NCI-H146 (cell line): ENCODE data around the gene SP1.

Source experiments
- DNase-seq: peaks from one replicate; lab custom pipeline; 2025; lab: John Stamatoyannopoulos, UW

Gene SP1

DNA sequence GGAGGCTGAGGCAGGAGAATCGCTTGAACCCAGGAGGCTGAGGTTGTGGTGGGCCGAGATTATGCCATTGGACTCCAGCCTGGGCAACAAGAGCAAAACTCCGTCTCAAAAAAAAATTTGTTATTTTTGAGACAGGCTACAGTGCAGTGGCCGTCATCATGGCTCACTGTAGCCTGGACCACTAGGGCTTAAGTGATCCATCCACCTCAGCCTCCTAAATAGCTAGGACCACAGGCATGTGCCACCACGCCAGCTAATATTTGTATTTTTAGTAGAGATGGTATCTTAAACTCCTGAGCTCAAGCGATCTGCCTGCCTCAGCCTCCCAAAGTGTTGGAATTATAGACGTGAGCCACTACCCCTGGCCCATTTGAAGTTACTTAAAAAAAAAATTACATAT lies 71.0 kb downstream of the SP1 start:
- no peak for DNase-seq

DNA sequence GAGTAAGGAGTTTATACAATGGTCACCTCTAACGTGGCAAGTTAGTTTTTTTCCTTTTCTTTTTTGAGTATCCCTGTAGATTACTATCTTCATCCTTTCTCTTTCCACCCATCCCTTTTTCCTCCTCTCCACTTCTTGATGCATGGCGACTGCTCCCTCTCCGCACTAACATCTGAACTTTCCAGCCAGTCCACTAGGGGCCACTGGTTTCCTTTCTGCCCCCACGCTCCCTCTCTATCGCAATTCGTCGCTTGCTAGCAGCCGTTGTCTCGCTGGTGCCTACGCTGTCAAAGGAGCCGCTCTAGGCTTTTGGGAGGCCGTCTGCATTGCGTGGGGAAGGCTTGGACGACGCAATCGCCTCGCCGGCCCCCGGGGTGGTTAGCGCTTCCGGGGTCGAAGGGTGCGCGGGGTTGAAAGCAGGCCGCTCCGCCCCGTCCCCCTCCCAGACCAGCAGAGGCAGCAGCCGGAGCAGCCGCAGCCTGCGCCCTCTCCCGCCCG lies 71.7 kb downstream of the SP1 start, which contains the start of gene PCBP2:
Gene PCBP2, plus strand, starts transcription at position 442 of the 498 bp plus-strand sequence. CDS start 2,699 bp downstream, outside the sequence.
- DNase-seq: peak; percentile 100

- peak; percentile 96 for DNase-seq
Observed at GRCh38 chr12:53452159-53453077, 72.4 kb downstream of the SP1 start.

GRCh38 chr12:53453953-53454640 lies 74.1 kb downstream of the SP1 start:
- no peak for DNase-seq

DNA sequence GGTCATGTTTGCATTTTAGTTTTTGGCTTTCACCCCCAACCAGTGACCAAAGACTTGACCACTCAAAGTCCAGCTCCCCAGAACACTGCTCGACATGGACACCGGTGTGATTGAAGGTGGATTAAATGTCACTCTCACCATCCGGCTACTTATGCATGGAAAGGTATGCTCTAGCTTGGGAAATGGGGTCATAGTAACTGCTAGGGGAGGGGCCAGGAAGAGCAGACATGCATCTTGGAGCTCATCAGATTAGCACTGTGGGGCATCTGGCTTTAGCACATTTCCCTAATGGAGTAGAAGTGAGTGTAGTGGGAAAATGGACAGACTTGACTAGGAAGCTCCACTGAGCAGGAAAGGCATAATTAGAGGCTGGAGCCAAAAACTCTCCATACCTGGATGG lies 74.7 kb downstream of the SP1 start:
- DNase-seq: no peak

DNA sequence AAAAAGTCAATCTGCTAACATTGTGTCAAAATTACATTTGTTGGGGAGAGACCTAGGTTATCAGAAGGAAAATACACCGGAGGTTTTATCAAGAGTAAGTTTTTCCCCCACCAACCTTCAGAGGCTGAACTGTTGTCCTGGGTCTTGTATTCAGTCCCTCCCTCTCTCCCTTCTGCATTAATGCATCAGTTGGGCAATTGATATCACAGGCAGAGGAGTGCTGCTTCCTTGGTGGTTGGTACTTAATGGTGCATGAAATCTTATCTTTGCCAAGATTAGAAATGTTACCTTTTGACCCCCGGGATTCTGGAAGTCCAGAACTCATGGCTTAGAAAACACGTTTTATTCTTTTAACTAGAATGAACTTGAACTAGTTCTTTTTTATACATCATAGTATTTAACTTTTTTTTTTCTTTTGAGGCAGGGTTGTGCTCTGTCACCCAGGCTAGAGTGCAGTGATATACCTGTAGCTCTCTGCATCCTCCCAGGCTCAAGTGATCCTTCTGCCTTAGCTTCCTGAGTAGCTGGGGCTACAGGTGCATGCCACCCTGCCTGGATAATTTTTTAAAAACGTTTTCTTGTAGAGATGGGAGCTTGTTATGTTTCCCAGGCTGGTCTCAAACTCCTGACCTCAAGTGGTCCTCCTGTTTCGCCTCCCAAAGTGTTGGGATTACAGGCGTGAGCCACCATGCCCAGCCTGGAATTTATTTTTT lies 76.8 kb downstream of the SP1 start:
- no peak for DNase-seq

GRCh38 chr12:53459097-53459496 lies 79.1 kb downstream of the SP1 start:
- DNase-seq: no peak

- no peak for DNase-seq
Observed at GRCh38 chr12:53461059-53461458, 81.1 kb downstream of the SP1 start.

DNA sequence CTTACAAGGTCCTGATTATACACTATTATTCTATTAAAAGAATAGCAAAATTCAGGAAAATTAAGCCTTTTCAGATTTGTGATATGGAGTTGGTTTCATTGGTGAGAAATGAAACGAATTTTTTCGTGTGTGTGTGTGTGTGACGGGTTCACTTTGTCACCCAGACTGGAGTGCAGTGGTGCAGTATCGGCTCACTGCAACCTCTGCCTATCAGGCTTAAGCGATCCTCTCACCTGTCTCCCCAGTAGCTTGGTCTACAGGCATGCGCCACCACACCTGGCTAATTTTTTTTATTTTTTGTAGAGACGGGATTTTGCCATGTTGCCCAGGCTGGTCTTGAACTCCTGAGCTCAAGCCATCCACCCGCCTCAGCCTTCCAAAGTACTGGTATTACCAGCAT lies 81.6 kb downstream of the SP1 start:
- DNase-seq: no peak

- DNase-seq: no peak
Observed at GRCh38 chr12:53462935-53463334, 83.0 kb downstream of the SP1 start.

DNA sequence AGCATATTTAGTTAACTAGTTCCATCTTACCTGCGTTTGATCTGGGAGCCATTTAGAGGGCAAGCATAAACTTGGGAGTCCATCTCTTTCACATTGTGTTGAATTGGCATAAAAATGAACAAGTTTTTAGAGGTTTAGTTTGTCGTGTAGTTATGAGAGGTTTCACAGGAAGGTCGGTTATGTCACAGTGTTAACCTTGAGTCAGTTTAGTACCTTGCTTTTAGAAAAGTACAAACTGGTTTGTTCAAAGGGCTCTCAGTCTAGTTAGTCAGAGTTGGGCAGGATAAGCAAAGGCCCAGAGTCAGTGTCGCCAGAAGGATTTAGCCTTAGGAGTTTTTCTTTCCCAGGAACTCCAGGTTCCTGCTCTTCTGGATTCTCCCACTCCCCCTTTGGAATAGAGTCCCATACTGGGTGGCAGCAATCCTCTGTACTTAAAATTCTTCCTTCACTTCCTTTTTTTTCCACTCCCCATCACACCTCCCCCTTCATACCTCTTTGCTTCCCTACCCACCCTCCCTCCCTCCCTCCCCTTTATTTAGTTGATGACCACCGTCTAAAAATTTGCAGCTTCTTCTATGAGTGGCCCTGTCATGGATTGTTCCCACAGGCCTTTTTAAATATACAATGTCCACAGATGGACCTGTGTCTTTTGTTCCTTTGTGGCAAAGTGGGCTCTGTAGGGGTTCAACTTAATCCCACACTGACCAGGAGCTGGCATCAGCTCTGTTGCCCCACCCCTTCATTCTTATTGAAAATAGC lies 84.0 kb downstream of the SP1 start:
- no peak for DNase-seq

DNA sequence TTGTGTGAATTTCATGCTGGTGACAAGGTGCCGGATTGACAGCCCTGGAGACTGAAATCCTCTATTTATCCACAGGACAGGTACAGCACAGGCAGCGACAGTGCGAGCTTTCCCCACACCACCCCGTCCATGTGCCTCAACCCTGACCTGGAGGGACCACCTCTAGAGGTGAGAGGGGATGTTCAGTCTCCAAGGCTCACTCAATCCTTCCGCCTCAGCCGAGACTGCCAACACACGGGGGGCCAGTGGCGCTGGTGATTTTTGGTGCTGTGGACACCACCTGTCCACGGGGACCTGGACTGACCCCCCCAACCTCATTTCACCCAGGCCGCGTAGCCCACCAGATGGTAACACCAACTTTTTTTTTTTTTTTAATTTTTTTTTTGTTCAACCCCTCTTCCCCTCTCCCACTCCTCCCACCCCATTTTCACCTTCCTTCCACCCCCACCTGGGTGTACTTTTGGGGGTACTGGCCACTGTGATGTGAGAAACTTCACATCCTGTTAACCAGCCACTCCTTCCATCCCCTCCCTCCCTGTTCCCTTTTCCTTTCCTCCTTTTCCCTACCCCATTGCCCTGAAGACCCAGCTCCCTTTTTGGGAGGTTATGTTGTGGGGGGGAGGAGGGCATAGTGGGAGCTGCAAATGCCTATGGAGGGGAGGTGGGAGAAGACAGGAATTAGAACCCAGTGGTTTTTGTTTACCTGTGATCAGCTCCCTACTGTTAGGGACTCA lies 84.9 kb downstream of the SP1 start:
- no peak for DNase-seq

GRCh38 chr12:53465679-53466078 lies 85.7 kb downstream of the SP1 start:
- DNase-seq: no peak
